ENCODE data around the gene RAP1B. TPM values are rescaled to one million over a fixed set of nuclear protein-coding genes. Genes with fewer than 3 reads are reported as not detected.

RAP1B gene
- total RNA-seq, 4 donors from 2014 or later = 207 to 298 (median 244) TPM

- ATAC-seq (ENCODE audit: low FRiP score) (peak; percentile 3), DNase-seq (ENCODE audit: low spot score) (no peak)
- no peak for TF ChIP-seq CTCF (IDR thresholded peaks at IDR 0.05)
Observed at GRCh38 chr12:68686262-68686594, 75.5 kb downstream of the RAP1B start.

GRCh38 chr12:68686595-68687521 lies 76.2 kb downstream of the RAP1B start, which contains the start of gene NUP107:
Gene NUP107, plus strand, starts transcription at chr12:68686978. Its CDS starts 88 bp downstream, at chr12:68687066.
- TF ChIP-seq CTCF (IDR thresholded peaks at IDR 0.05) = no peak
- ATAC-seq (ENCODE audit: low FRiP score) = peak; percentile 100
- DNase-seq (ENCODE audit: low spot score) = peak; percentile 98

GRCh38 chr12:68695454-68695853 lies 84.8 kb downstream of the RAP1B start:
- ATAC-seq (ENCODE audit: low FRiP score) = no peak
- no peak for TF ChIP-seq CTCF (IDR thresholded peaks at IDR 0.05)
- no peak for DNase-seq (ENCODE audit: low spot score)

- ATAC-seq (ENCODE audit: low FRiP score) (no peak), DNase-seq (ENCODE audit: low spot score) (no peak)
- TF ChIP-seq CTCF (IDR thresholded peaks at IDR 0.05) = no peak
Observed at GRCh38 chr12:68699486-68699885, 88.8 kb downstream of the RAP1B start.

Small RNA genes lying within 50 kb of the gene (small RNA-seq; reads per million reads assigned to genes)
- gene RF00017 = not detected
- not detected for gene SNORA70G

Other genes with a start within 250 kb of the RAP1B start
- gene NUP107, start 76.1 kb downstream of the RAP1B start, total RNA-seq = 10 to 100 TPM; 27.1 to 48.9 (median 29.8) TPM
- 1 to 10 TPM; 2.8 to 6.9 (median 3.7) TPM for gene SLC35E3, start 135.3 kb downstream of the RAP1B start, total RNA-seq
- 10 to 100 TPM; 44.3 to 84.2 (median 70.1) TPM for gene MDM2, start 197.3 kb downstream of the RAP1B start, total RNA-seq

Data from omental fat pad (tissue), 4 donors.